PC-3 (cell line): Measurements from ENCODE around the gene TSPAN17. TPM values are rescaled to one million over a fixed set of nuclear protein-coding genes. Genes with fewer than 3 reads are reported as not detected.

Experiments
- ATAC-seq: fragments of 200-7000 bp; cut with Tn5 transposase; 2 replicates; pipeline ENCODE4 v1.9.1; 2020; ENCODE audit warnings: mild to moderate bottlenecking, moderate library complexity
- BruUV-seq: library from RNA; stranded (reverse); fragments of 400-500 nt; replicated peaks from 2 replicates; lab custom pipeline; 2021; lab: Mats Ljungman, UMichigan
- CTCF ChIA-PET: fragments of 300-600 bp; sonication (Branson Sonifier 250); formaldehyde crosslinking; loops from one replicate; lab custom pipeline; 2022; ENCODE audit warnings: antibody characterized with exemption; lab: Charles Lee
- POLR2A ChIA-PET: fragments of 300-600 bp; sonication (Branson Sonifier 250); formaldehyde crosslinking; loops from one replicate; lab custom pipeline; 2022; ENCODE audit warnings: antibody characterized with exemption; ENCODE audit not compliant: unreplicated experiment; lab: Charles Lee
- DNase-seq: peaks from one replicate; pipeline ENCODE4 v3.0.0-alpha.2; 2015
- H2AFZ ChIP-seq: fragments of 300-600 bp; sonication (generic); 2 replicates; pipeline ENCODE4 v1.6.0; 2016; ENCODE audit warnings: antibody characterized with exemption, low read length
- H3F3A ChIP-seq: fragments of 300-600 bp; sonication (generic); one replicate; pipeline ENCODE4 v1.6.0; 2017; ENCODE audit warnings: antibody characterized with exemption, low read length, control low read depth, mild to moderate bottlenecking; ENCODE audit not compliant: unreplicated experiment
- H3K27ac ChIP-seq: fragments of 300-600 bp; sonication (generic); 2 replicates; pipeline ENCODE4 v1.5.1; 2016; ENCODE audit warnings: mild to moderate bottlenecking, low read length
- H3K27me3 ChIP-seq: fragments of 300-600 bp; sonication (generic); 2 replicates; pipeline ENCODE4 v1.6.1; 2016; ENCODE audit warnings: low read length, mixed read lengths
- H3K36me3 ChIP-seq: fragments of 300-600 bp; sonication (generic); 2 replicates; pipeline ENCODE4 v1.6.1; 2016; ENCODE audit warnings: low read depth, mixed run types, low read length, mixed read lengths
- H3K4me1 ChIP-seq: fragments of 300-600 bp; sonication (generic); 2 replicates; pipeline ENCODE4 v1.5.1; 2016; ENCODE audit warnings: low read length; ENCODE audit not compliant: insufficient read depth
- H3K4me2 ChIP-seq: fragments of 300-600 bp; sonication (generic); 2 replicates; pipeline ENCODE4 v1.6.0; 2016; ENCODE audit warnings: low read length
- H3K4me3 ChIP-seq: fragments of 300-600 bp; sonication (generic); 2 replicates; pipeline ENCODE4 v1.5.1; 2016; ENCODE audit warnings: mild to moderate bottlenecking, low read length, mixed read lengths
- H3K79me2 ChIP-seq: fragments of 300-600 bp; sonication (generic); 2 replicates; pipeline ENCODE4 v1.6.1; 2017; ENCODE audit warnings: low read length, mixed read lengths
- H3K9ac ChIP-seq: fragments of 300-600 bp; sonication (generic); 2 replicates; pipeline ENCODE4 v1.6.0; 2016; ENCODE audit warnings: mild to moderate bottlenecking, low read length
- H3K9me2 ChIP-seq: fragments of 300-600 bp; sonication (generic); replicated peaks from 2 replicates; pipeline ENCODE4 v1.6.1; 2016; ENCODE audit warnings: mixed run types, low read length, mixed read lengths
- H3K9me3 ChIP-seq: fragments of 300-600 bp; sonication (generic); 2 replicates; pipeline ENCODE4 v1.6.1; 2016; ENCODE audit warnings: low read length, mixed read lengths
- H4K20me1 ChIP-seq: fragments of 300-600 bp; sonication (generic); 2 replicates; pipeline ENCODE4 v1.6.1; 2016; ENCODE audit warnings: low read length, mixed read lengths
- EZH2 ChIP-seq: fragments of 300-600 bp; sonication (generic); IDR thresholded peaks from one replicate; pipeline ENCODE4 v1.6.1; 2017; ENCODE audit warnings: antibody characterized with exemption, mild to moderate bottlenecking, low read length; ENCODE audit not compliant: unreplicated experiment
- EZH2phosphoT487 ChIP-seq: fragments of 300-600 bp; sonication (generic); IDR thresholded peaks from 2 replicates; pipeline ENCODE4 v1.6.1; 2018; ENCODE audit warnings: mild to moderate bottlenecking, antibody characterized with exemption, low read length, borderline replicate concordance
- intact Hi-C: fragments of 100-400 bp; cut with micrococcal nuclease; formaldehyde crosslinking; loops from 2 replicates; pipeline ENCODE4 v1.9.0; 2023
- total RNA-seq: library from RNA; depleted of rRNA; stranded (reverse); fragments of >200 nt; gene quantifications from 2 replicates; pipeline ENCODE4 v1.2.3, GENCODE V29; 2014
- TF ChIP-seq, protein P1 (sequence below): fragments of 300-600 bp; sonication (generic); conservative IDR thresholded peaks from 2 replicates; pipeline ENCODE4 v1.5.1; 2017; ENCODE audit warnings: antibody characterized with exemption, low read depth, mild to moderate bottlenecking, low read length

TSPAN17 gene
- total RNA-seq, 1 experiment from 2014 or later: 47.3 TPM

DNA sequence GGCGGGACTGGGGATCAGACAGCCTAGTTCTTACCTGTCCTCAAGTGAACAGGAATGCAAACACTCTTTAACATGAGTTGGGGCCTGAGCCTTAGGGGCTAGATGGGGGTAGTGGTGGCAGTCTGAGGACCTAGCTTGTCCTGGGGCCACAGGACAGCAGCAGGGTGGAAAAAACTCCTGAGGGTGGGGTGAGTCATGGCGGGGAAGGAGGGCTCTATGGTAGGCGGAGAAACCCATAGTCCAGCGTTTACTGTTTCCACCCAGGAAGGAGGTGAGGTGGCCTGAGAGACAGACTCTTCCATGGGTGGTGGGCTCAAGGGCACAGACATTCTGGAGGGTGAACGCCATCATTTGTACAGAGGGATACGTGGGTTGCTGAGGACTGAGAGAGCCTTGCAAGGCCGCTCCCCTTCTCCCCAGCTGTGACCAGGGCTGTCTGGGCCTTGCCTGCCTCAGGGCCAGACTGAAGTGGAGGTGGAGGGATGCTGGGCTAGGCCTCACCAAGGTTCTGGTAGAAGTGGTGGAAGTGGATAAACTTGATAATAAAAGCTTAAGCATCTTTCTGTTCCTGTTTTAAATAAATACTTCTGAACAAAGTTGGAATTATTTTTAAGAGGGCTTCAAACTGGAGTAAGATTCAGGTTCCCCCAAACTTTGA, 1.1 kb upstream of the TSPAN17 start:
- Histone ChIP-seq H3K9ac (peak overlapping the region; percentile 70), H3K79me2 (peaks cover 32% of the 10 kb centered on the region), H3K4me1 (peaks cover 17% of the 10 kb centered on the region), H3K4me2 (peak overlapping the region; percentile 88), H3K27ac (no peak overlapping the region), H3K27me3 (no peaks in the 10 kb centered on the region), H3K36me3 (no peaks in the 10 kb centered on the region), H3K9me3 (no peaks in the 10 kb centered on the region), H3F3A (no peaks in the 10 kb centered on the region), H3K9me2 (no peaks in the 10 kb centered on the region), H3K4me3 (peak overlapping the region; percentile 64; the same call in 1 of the 2 replicates), H2AFZ (peak overlapping the region; percentile 80; the same call in 1 of the 2 replicates), H4K20me1 (0 out of 2 replicates have a peak, but pooled peaks cover 4% of the 10 kb centered on the region)
- TF ChIP-seq EZH2phosphoT487 (no peak), EZH2 (no peak)
- TF ChIP-seq, protein P1, sequence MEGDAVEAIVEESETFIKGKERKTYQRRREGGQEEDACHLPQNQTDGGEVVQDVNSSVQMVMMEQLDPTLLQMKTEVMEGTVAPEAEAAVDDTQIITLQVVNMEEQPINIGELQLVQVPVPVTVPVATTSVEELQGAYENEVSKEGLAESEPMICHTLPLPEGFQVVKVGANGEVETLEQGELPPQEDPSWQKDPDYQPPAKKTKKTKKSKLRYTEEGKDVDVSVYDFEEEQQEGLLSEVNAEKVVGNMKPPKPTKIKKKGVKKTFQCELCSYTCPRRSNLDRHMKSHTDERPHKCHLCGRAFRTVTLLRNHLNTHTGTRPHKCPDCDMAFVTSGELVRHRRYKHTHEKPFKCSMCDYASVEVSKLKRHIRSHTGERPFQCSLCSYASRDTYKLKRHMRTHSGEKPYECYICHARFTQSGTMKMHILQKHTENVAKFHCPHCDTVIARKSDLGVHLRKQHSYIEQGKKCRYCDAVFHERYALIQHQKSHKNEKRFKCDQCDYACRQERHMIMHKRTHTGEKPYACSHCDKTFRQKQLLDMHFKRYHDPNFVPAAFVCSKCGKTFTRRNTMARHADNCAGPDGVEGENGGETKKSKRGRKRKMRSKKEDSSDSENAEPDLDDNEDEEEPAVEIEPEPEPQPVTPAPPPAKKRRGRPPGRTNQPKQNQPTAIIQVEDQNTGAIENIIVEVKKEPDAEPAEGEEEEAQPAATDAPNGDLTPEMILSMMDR: no peak
- DNase-seq: no peak
- intact Hi-C loops: loop anchor here (2.0 kb wide), 1 partner anchor 67 kb away; no protein-coding TSS in a partner anchor
- POLR2A ChIA-PET: no interaction called here
- no TSS peak for BruUV-seq
- CTCF ChIA-PET: interaction anchor here (1.2 kb wide), 1 partner anchor 72 kb away, joined by 5 read pairs; no protein-coding TSS in a partner anchor
- no peak for ATAC-seq

DNA sequence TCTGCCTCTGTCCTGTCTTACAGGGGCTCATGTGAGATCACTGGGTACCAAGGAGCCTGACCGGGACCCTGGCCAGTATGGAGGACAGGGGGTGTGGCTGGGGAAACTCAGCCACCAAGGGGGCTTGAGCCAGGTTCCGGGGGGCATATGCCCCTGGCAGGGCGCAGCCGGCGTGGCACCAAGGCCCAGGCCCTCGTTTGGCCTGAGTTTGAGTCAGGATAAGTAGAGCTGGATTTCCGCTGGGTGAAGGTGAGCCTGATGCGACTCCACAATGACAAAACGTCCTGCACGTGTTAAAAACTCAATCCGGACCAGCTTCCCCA, 616 bp upstream of the TSPAN17 start:
- H3K9me2 ChIP-seq: no peaks in the 10 kb centered on the region
- no peaks in the 10 kb centered on the region for H3K9me3 ChIP-seq
- intact Hi-C loops: loop anchor here (1.0 to 2.0 kb wide), 2 partner anchors 68 to 72 kb away; no protein-coding TSS in a partner anchor
- TSS peak; percentile 97 for BruUV-seq
- no peaks in the 10 kb centered on the region for H3K36me3 ChIP-seq
- peak overlapping the region; percentile 80 for H2AFZ ChIP-seq
- 0 out of 2 replicates have a peak, but pooled peaks cover 4% of the 10 kb centered on the region for H4K20me1 ChIP-seq
- peak overlapping the region; percentile 70 for H3K9ac ChIP-seq
- DNase-seq (no peak), ATAC-seq (peak; percentile 4)
- ChIA-PET CTCF (interaction anchor here (1.0 to 1.2 kb wide), 4 partner anchors 14 to 240 kb away, joined by 3 to 9 read pairs (median 4); partner anchors contain the start of gene RNF44), POLR2A (no interaction called here)
- H3F3A ChIP-seq: no peaks in the 10 kb centered on the region
- H3K27ac ChIP-seq: no peak overlapping the region
- peak overlapping the region; percentile 64 for H3K4me3 ChIP-seq
- peaks cover 32% of the 10 kb centered on the region for H3K79me2 ChIP-seq
- TF ChIP-seq, protein P1: no peak
- no peak for TF ChIP-seq EZH2phosphoT487
- no peak for TF ChIP-seq EZH2
- peaks cover 17% of the 10 kb centered on the region for H3K4me1 ChIP-seq
- H3K27me3 ChIP-seq: no peaks in the 10 kb centered on the region
- peak overlapping the region; percentile 88 for H3K4me2 ChIP-seq
